Epithelial cell of proximal tubule (primary cell): ENCODE results near the gene RABGAP1L. TPM values are rescaled to one million over a fixed set of nuclear protein-coding genes. Genes with fewer than 3 reads are reported as not detected.

Source experiments
- DNase-seq: peaks from one replicate; pipeline ENCODE4 v3.0.0-alpha.2; 2011; ENCODE audit warnings: low read depth
- H3K4me3 ChIP-seq: 2 replicates; pipeline ENCODE4 v1.5.1; 2011; ENCODE audit warnings: low read depth, mild to moderate bottlenecking, low read length
- CTCF ChIP-seq: conservative IDR thresholded peaks from 2 replicates; pipeline ENCODE4 v1.5.1; 2012; ENCODE audit warnings: low read depth, mild to moderate bottlenecking, low read length
- total RNA-seq: library from RNA; depleted of rRNA; stranded (reverse); fragments of >200 nt; gene quantifications from 2 replicates; pipeline ENCODE4 v1.2.3, GENCODE V29; 2015

RABGAP1L gene
- total RNA-seq, 1 donor from 2014 or later: 16.3 TPM

GRCh38 chr1:174898102-174898797 is 738.9 kb downstream of the RABGAP1L start:
- TF ChIP-seq CTCF: no peak
- H3K4me3 ChIP-seq: no peak overlapping the region
- no peak for DNase-seq

- H3K4me3 ChIP-seq: no peak overlapping the region
- no peak for DNase-seq
- TF ChIP-seq CTCF: no peak
These were observed 741.0 kb downstream of the RABGAP1L start for GRCh38 chr1:174900317-174900716.

GRCh38 chr1:174902531-174903099 is 743.3 kb downstream of the RABGAP1L start:
- TF ChIP-seq CTCF: no peak
- peak; percentile 36 for DNase-seq
- H3K4me3 ChIP-seq: no peak overlapping the region

- DNase-seq: no peak
- TF ChIP-seq CTCF: no peak
- H3K4me3 ChIP-seq: no peak overlapping the region
These were observed 752.3 kb downstream of the RABGAP1L start for GRCh38 chr1:174911606-174912005.

GRCh38 chr1:174912264-174912663 is 752.9 kb downstream of the RABGAP1L start:
- H3K4me3 ChIP-seq: no peak overlapping the region
- no peak for DNase-seq
- TF ChIP-seq CTCF: no peak

GRCh38 chr1:174913225-174913903 is 754.0 kb downstream of the RABGAP1L start:
- no peak overlapping the region for H3K4me3 ChIP-seq
- no peak for TF ChIP-seq CTCF
- no peak for DNase-seq

- no peak for DNase-seq
- TF ChIP-seq CTCF: no peak
- no peak overlapping the region for H3K4me3 ChIP-seq
These were observed 755.7 kb downstream of the RABGAP1L start for GRCh38 chr1:174914991-174915390.
